NCI-H2107 treated with DMSO at 0.1 percent for 48 hours (cell line): ENCODE results near the gene ERVV-1.
"Not testable (repeated sequence)": the region's sequence is repeated elsewhere in the genome, so short reads cannot be mapped to it uniquely, and the experiment has no call there.

Experiments used
- DNase-seq: peaks from one replicate; lab custom pipeline; 2025; ENCODE audit not compliant: unreplicated experiment; lab: John Stamatoyannopoulos, UW

Gene ERVV-1

DNA sequence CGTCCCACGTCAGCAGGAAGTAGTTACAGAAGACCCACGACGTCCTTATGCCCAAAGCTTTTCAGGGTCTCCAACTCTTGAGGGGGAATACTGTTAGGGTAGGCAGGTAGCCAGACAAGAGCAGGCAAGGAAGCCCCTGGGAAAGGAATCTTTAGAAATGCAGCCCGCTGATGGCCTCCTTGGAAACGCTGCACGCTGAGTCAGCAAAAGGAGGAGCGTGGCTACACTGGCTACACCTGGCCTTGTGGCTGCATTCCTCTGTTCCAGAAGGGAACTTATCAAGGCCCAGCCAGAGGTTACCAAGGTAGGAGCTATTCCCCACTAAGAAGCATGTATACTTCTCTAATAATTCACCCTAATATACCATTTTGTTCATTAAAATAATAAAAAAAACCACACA is 2.0 kb downstream of the ERVV-1 start:
- DNase-seq, result no peak

DNA sequence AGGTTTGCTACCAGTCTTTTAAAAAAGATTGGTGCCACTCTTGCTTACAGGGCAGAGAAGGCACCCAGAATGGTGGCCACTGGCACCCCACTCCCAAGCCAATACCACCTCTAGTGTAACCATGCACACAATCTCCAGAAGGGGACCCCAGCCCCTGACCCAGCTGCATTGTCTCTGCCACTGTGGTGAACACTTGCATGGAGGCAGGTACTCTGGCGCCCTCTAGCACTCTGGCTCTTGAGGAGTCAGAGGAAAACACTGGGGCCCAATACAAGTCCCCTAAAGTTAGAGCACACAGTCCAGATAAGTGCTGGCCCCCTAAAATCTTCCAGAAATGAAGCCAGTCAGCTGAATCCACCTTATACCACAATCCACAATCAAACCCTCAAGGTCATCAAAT is 6.0 kb downstream of the ERVV-1 start:
- DNase-seq, result no peak

DNA sequence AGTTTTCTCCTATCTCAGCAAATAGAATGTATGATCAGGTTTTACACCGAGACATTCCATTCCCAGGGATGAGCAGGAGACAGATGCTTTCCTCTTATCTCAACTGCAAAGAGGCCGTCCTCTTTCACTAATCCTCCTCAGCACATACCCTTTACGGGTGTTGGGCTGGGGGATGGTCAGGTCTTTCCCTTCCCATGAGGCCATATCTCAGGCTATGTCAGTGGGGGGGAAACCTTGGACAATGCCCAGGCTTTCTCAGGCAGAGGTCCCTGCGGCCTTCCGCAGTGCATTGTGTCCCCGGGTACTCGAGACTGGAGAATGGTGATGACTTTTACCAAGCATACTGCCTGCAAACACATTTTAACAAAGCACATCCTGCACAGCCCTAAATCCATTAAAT is 14.6 kb downstream of the ERVV-1 start:
- not testable (repeated sequence) for DNase-seq

DNA sequence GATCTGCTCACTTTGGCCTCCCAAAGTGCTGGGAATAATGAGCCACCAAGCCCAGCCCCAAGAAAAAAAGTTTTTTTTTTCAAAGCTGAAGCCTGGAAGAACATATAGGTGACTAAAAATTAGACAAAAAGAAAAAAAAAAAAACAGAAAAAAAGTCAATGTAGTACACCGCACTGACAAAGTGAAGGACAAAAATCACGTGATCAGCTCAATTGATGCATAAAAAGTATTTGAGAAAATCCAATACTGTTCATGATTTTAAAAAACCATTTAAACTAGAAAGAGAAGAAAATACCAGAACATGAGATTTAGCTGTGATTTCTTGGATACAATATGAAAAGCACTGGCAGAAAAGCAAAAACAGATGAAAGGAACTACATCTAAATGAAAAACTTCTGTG is 20.3 kb downstream of the ERVV-1 start:
- no peak for DNase-seq

DNA sequence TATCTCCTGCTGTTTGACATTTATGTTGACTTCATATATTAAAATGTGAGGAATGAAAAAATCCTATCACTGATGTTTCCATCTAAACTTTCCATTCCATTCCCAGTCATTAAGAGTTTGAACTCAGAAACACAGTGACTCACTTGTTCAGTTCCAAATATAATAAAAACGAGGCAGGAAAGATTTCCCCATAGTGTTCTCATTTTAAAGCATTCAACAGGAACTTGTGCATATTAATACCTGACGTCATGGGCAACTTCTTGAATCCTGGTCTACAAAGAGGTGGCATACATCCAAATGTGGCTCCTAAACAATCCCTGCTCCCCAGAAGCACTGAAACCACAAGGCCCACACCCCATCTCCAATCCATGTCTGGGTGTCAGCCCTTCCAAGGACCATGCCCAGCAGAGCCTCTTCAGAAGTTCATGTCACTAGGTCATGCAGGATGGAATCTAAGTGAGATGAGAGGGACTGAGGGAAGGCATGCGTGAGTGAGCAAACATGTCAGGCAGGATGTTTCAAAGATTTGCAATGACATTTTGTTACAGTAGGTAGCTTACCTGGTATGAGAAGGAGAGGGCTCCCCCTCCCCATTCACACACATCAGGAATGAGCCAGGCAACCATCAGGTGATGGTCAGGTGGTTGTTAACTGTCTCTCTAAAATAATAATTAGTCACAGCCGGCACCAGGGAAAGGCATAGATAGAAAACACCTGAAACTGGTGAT is 21.4 kb downstream of the ERVV-1 start:
- DNase-seq, result no peak

DNA sequence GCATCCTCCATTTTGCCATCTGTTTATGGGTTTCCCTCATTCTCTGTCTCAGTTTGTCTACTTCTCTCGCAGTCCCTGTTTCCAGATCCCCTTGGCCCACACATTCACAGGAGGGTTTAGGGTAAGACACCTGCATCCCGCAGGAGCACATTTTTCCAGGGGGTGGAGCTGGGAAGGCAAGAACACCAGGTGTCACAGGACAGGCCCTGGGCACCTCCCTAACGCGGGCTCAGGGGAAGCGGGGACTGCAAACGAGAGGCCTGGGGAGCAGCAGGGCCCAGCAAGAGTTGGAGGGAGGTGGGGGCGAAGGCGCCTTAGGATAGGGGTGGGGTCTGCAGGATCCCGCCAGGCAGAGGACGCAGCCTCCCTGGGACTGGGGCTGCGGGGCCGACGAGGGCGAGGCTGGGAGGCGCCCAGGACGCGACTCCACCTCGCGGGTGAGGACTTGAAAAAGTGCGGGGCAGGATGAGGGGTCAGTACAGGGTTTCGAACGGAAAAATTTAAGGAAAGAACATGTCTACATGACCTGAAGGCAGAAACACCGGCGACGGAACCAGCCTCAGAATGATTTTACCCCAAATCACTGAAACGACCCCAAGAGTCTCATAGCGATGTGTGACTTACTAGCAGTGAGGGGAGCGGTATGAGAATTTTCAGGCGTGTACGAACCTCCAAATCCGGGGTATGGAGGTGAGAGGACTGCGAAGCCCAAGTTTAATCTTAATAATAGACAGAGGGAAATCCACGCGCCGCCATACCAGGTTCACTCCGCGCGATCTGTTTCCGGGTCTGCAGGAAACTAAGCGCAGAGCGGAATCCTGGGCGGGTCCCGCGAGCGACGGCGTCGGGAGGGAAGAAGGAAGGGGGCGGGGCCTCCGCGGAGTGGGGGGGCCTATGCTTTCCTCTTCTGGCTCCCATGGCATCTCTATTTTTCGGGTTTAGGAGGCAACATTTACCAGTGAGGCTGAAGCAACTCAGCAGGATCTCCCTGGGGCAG is 23.7 kb downstream of the ERVV-1 start:
- no peak for DNase-seq

DNA sequence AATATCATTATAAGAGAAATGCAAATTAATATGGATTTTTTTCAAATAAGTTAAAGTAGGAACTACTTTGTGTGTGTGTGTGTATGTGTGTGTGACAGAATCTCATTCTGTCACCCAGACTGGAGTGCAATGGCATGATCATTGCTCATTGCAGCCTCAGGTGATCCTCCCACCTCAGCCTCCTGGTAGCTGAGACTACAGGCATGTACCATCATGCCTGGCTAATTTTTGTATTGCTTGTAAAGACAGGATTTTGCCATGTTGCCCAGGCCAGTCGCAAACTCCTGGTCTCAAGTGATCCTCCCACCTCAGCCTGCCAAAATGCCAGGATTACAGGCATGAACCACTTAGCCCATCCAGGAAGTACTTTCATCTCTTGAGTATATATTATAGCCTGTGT is 27.6 kb downstream of the ERVV-1 start:
- DNase-seq, result no peak

DNA sequence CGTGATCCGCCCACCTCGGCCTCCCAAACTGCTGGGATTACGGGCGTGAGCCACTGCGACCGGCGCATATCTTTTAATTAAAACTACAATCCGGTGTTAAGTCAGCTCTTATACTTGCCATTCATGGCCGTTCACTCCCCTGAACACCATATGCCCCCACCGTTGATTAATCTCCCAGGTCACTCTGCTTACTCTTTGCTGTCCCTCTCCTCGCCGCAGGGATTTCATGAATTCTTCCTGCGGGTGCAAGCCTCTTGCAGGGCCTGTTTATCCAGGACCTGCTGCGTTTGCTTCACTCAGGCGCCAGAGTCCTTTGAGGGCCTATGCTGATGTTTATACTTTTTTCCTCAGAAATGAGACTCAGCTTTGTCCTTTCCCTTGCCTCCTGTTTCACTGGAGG is 31.8 kb downstream of the ERVV-1 start:
- DNase-seq, result no peak

DNA sequence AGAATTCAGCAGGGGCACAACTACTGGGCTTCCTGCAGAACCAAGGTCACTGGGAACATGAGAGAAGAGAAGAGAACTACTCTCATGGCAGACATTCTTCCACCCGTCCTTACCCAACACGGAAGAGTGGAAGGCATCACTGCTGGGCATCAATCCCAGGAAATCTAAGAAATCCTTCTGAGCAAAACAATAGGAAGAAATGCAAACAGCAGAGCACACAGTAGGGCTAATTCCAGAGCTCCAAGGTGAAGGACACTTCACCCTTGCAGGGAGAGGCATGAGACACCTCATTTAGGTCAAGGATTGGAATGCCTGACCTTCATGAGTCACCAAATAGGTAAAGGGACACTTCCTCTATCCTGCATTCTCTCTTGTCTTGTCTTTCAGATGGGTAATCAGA is 33.7 kb downstream of the ERVV-1 start:
- DNase-seq, result no peak

DNA sequence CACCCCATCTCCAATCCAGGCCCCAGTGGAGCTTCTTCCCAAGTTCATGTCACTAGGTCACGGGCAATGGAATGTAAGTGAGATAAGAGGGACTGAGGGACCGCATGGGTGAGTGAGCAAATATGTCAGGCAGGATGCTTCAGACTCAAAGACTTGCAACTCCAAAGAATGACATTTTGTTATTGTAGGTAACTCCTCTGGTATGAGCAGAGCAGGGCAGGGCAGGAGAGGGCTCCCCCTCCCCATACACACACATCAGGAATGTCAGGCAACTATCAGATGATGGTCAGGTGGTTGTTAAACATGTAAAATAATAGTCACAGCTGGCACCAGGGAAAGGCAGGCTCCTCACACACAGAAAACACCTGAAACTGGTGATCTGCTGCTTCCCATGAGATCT is 41.4 kb downstream of the ERVV-1 start:
- no peak for DNase-seq

DNA sequence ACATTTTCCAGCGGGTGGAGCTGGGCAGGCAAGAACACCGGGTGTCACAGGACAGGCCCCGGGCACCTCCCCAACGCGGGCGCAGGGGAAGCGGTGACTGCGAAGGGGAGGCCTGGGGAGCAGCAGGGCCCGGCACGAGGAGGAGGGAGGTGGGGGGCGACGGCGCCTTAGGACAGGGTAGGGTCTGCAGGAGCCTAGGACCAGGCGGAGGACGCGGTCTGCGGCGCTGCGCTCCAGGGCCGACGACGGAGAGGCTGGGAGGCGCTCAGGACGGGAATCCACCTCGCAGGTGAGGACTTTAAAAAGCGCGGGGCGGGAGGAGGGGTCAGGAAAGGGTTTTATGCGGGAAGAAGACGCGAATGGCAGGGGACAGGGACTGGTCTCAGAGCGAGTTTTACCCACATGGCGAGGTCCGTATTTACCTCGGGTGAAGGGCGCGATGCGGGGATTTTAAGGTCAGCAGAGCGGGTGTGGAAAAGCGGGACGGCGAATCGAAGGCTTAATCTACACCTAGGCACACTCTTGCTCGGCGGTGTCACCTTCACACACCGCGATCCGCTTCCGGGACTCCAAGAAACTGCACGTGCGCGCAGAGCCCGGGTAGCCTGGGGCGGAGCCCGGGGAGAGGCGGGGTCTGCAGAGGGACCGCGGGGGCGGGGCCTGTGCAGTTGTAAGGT is 44.3 kb downstream of the ERVV-1 start:
- DNase-seq, result no peak
